ENCODE data around the gene FABP1. TPM values are rescaled to one million over a fixed set of nuclear protein-coding genes. Genes with fewer than 3 reads are reported as not detected.

FABP1 gene
- total and polyA plus RNA-seq, 9 donors = 0.46 to 1.9 (median 0.90) TPM; not detected in 5

GRCh38 chr2:88123975-88124917 is 3.6 kb downstream of the FABP1 start:
- DNase-seq = no peak
- H3K27me3 ChIP-seq = no peaks in the 10 kb centered on the region
- 84 to 90% (median 84%) methylated on average over 9 of the region's 9 CpGs for WGBS, 3 donors
- no peak overlapping the region for H3K27ac ChIP-seq
- H3K4me3 ChIP-seq = no peak overlapping the region
- no peaks in the 10 kb centered on the region for H3K36me3 ChIP-seq
- TF ChIP-seq POLR2A (IDR thresholded peaks at IDR 0.05) = no peak
- TF ChIP-seq CTCF (IDR thresholded peaks at IDR 0.05) = no peak
- TF ChIP-seq EP300 (IDR thresholded peaks at IDR 0.05) = no peak
- no peaks in the 10 kb centered on the region for H3K9me3 ChIP-seq
- H3K4me1 ChIP-seq (ENCODE audit: insufficient read depth) = no peaks in the 10 kb centered on the region
- intact Hi-C loops (cut with DNase I) = no loop called here

GRCh38 chr2:88123164-88123974 is 4.5 kb downstream of the FABP1 start:
- Histone ChIP-seq H3K4me3 (no peak overlapping the region), H3K9me3 (no peaks in the 10 kb centered on the region), H3K4me1 (ENCODE audit: insufficient read depth) (no peaks in the 10 kb centered on the region), H3K36me3 (no peaks in the 10 kb centered on the region), H3K27me3 (no peaks in the 10 kb centered on the region), H3K27ac (no peak overlapping the region)
- DNase-seq = no peak
- WGBS, 3 donors = 56 to 66% (median 62%) methylated on average over 5 of the region's 5 CpGs
- intact Hi-C loops (cut with DNase I) = no loop called here
- TF ChIP-seq CTCF (IDR thresholded peaks at IDR 0.05) (no peak), POLR2A (IDR thresholded peaks at IDR 0.05) (no peak), EP300 (IDR thresholded peaks at IDR 0.05) (no peak)

- Histone ChIP-seq H3K4me1 (ENCODE audit: insufficient read depth) (no peaks in the 10 kb centered on the region), H3K36me3 (no peaks in the 10 kb centered on the region), H3K4me3 (no peak overlapping the region), H3K27me3 (no peaks in the 10 kb centered on the region), H3K27ac (no peak overlapping the region), H3K9me3 (no peaks in the 10 kb centered on the region)
- intact Hi-C loops (cut with DNase I) = no loop called here
- DNase-seq = no peak
- 72 to 76% (median 72%) methylated on average over 8 of the region's 8 CpGs for WGBS, 3 donors
- TF ChIP-seq CTCF (IDR thresholded peaks at IDR 0.05) (no peak), EP300 (IDR thresholded peaks at IDR 0.05) (no peak), POLR2A (IDR thresholded peaks at IDR 0.05) (no peak)
These were observed 5.5 kb downstream of the FABP1 start for GRCh38 chr2:88122141-88122884.

GRCh38 chr2:88121678-88122077 is 6.2 kb downstream of the FABP1 start:
- no peaks in the 10 kb centered on the region for H3K9me3 ChIP-seq
- H3K27me3 ChIP-seq = no peaks in the 10 kb centered on the region
- 81 to 88% (median 85%) methylated on average over 4 of the region's 4 CpGs for WGBS, 3 donors
- intact Hi-C loops (cut with DNase I) = no loop called here
- no peak for DNase-seq
- H3K27ac ChIP-seq = no peak overlapping the region
- H3K4me3 ChIP-seq = no peak overlapping the region
- H3K4me1 ChIP-seq (ENCODE audit: insufficient read depth) = no peaks in the 10 kb centered on the region
- TF ChIP-seq POLR2A (IDR thresholded peaks at IDR 0.05) (no peak), CTCF (IDR thresholded peaks at IDR 0.05) (no peak), EP300 (IDR thresholded peaks at IDR 0.05) (no peak)
- H3K36me3 ChIP-seq = no peaks in the 10 kb centered on the region
